ENCODE data around the gene UVRAG.

UVRAG gene

GRCh38 chr11:75981546-75981945 lies 166.5 kb downstream of the UVRAG start:
- Histone ChIP-seq H3K4me1 (ENCODE audit: low read depth, poor library complexity, severe bottlenecking) (peaks cover 18% of the 10 kb centered on the region), H3K27me3 (ENCODE audit: insufficient read depth, low read depth) (no peaks in the 10 kb centered on the region), H3K27ac (no peak overlapping the region), H3K4me2 (peak overlapping the region; percentile 6; the same call in 1 of the 2 replicates), H3K36me3 (ENCODE audit: insufficient read depth) (no peaks in the 10 kb centered on the region; the same call in 1 of the 2 replicates), H2AFZ (ENCODE audit: low read depth) (no peak overlapping the region), H3K9ac (no peak overlapping the region), H3K4me3 (IDR thresholded peaks at IDR 0.05; ENCODE audit: insufficient read depth, low read depth, low read length) (no peak overlapping the region), H3K79me2 (ENCODE audit: insufficient read depth, low read depth) (no peaks in the 10 kb centered on the region), H4K20me1 (ENCODE audit: insufficient read depth) (no peaks in the 10 kb centered on the region)
- no peak for TF ChIP-seq CTCF (conservative IDR thresholded peaks at IDR 0.05; ENCODE audit: low read depth, low read length)

- H3K4me3 ChIP-seq (IDR thresholded peaks at IDR 0.05; ENCODE audit: insufficient read depth, low read depth, low read length), result no peak overlapping the region
- TF ChIP-seq CTCF (conservative IDR thresholded peaks at IDR 0.05; ENCODE audit: low read depth, low read length), result no peak
These were observed 167.3 kb downstream of the UVRAG start for GRCh38 chr11:75982309-75982708.

GRCh38 chr11:75986966-75987365 lies 172.0 kb downstream of the UVRAG start:
- TF ChIP-seq CTCF (conservative IDR thresholded peaks at IDR 0.05; ENCODE audit: low read depth, low read length), result no peak
- Histone ChIP-seq H2AFZ (ENCODE audit: low read depth) (no peak overlapping the region), H3K36me3 (ENCODE audit: insufficient read depth) (no peaks in the 10 kb centered on the region; the same call in 1 of the 2 replicates), H3K79me2 (ENCODE audit: insufficient read depth, low read depth) (no peaks in the 10 kb centered on the region), H3K4me3 (IDR thresholded peaks at IDR 0.05; ENCODE audit: insufficient read depth, low read depth, low read length) (no peak overlapping the region), H3K4me1 (ENCODE audit: low read depth, poor library complexity, severe bottlenecking) (peaks cover 12% of the 10 kb centered on the region), H3K9ac (no peak overlapping the region), H3K27me3 (ENCODE audit: insufficient read depth, low read depth) (no peaks in the 10 kb centered on the region), H3K27ac (no peak overlapping the region), H4K20me1 (ENCODE audit: insufficient read depth) (no peaks in the 10 kb centered on the region), H3K4me2 (no peak overlapping the region)

More at GRCh38 chr11:75982309-75982708, 167.3 kb downstream of the UVRAG start:
- H3K79me2 ChIP-seq (ENCODE audit: insufficient read depth, low read depth), result no peaks in the 10 kb centered on the region
- no peaks in the 10 kb centered on the region for H4K20me1 ChIP-seq (ENCODE audit: insufficient read depth)
- H3K4me1 ChIP-seq (ENCODE audit: low read depth, poor library complexity, severe bottlenecking), result peaks cover 18% of the 10 kb centered on the region
- no peak overlapping the region for H3K9ac ChIP-seq
- H2AFZ ChIP-seq (ENCODE audit: low read depth), result no peak overlapping the region
- no peak overlapping the region for H3K27ac ChIP-seq
- H3K4me2 ChIP-seq, result peak overlapping the region; percentile 6; the same call in 1 of the 2 replicates
- no peaks in the 10 kb centered on the region; the same call in 1 of the 2 replicates for H3K36me3 ChIP-seq (ENCODE audit: insufficient read depth)
- no peaks in the 10 kb centered on the region for H3K27me3 ChIP-seq (ENCODE audit: insufficient read depth, low read depth)

GRCh38 chr11:75993126-75993525 lies 178.1 kb downstream of the UVRAG start:
- no peak for TF ChIP-seq CTCF (conservative IDR thresholded peaks at IDR 0.05; ENCODE audit: low read depth, low read length)

More at GRCh38 chr11:75993126-75993525, 178.1 kb downstream of the UVRAG start:
- Histone ChIP-seq H2AFZ (ENCODE audit: low read depth) (no peak overlapping the region), H3K36me3 (ENCODE audit: insufficient read depth) (no peaks in the 10 kb centered on the region), H4K20me1 (ENCODE audit: insufficient read depth) (no peaks in the 10 kb centered on the region), H3K4me2 (no peak overlapping the region), H3K9ac (no peak overlapping the region), H3K79me2 (ENCODE audit: insufficient read depth, low read depth) (no peaks in the 10 kb centered on the region), H3K4me3 (IDR thresholded peaks at IDR 0.05; ENCODE audit: insufficient read depth, low read depth, low read length) (no peak overlapping the region), H3K27ac (no peak overlapping the region), H3K27me3 (ENCODE audit: insufficient read depth, low read depth) (no peaks in the 10 kb centered on the region), H3K4me1 (ENCODE audit: low read depth, poor library complexity, severe bottlenecking) (no peaks in the 10 kb centered on the region)
